Retinal pigment epithelial cell (primary cell): ENCODE results near the gene MNS1.
"Not testable (repeated sequence)": the region's sequence is repeated elsewhere in the genome, so short reads cannot be mapped to it uniquely, and the experiment has no call there.

Experiments
- DNase-seq: peaks from one replicate; pipeline ENCODE4 v3.0.0-alpha.2; 2010; ENCODE audit warnings: low read depth
- H3K4me3 ChIP-seq: 2 replicates; pipeline ENCODE4 v1.5.1; 2011; ENCODE audit warnings: mild to moderate bottlenecking, low read length, control low read depth, moderate library complexity
- TF ChIP-seq, protein P1 (sequence below): conservative IDR thresholded peaks from 2 replicates; pipeline ENCODE4 v1.5.1; 2011; ENCODE audit warnings: low read depth, low read length, control low read depth, inconsistent platforms

MNS1 gene

DNA sequence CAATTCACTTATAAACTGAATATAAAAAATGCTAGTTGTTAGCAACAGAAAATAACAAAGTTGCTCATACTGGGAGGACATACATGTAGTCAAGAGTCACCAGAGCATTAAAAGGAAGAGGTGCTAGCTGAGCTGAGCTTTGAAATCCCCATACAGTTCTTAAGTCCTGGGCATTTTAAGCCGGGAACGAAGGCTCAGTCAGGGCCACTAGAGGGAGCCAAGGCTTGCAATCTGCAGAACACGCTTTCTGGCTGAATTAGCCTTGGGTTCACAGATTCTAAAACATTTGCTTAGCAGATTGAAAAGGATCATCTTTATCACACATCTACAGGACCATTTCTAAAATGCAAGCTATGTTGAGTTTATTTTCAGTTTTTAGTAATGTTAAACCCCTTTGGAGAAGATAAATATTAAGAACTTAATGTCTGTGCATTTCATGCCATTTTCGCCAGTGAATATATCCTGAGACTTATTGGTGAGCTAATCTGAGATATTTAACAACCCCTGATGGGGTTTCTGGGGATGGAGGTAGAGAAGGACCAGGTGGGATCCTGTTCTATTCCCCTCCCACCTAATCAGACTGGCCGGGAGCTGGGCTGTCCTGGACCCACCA lies 26.3 kb upstream of the MNS1 start:
- peak; percentile 61 for DNase-seq
- TF ChIP-seq, protein P1, sequence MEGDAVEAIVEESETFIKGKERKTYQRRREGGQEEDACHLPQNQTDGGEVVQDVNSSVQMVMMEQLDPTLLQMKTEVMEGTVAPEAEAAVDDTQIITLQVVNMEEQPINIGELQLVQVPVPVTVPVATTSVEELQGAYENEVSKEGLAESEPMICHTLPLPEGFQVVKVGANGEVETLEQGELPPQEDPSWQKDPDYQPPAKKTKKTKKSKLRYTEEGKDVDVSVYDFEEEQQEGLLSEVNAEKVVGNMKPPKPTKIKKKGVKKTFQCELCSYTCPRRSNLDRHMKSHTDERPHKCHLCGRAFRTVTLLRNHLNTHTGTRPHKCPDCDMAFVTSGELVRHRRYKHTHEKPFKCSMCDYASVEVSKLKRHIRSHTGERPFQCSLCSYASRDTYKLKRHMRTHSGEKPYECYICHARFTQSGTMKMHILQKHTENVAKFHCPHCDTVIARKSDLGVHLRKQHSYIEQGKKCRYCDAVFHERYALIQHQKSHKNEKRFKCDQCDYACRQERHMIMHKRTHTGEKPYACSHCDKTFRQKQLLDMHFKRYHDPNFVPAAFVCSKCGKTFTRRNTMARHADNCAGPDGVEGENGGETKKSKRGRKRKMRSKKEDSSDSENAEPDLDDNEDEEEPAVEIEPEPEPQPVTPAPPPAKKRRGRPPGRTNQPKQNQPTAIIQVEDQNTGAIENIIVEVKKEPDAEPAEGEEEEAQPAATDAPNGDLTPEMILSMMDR, result peak; percentile 97
- no peak overlapping the region for H3K4me3 ChIP-seq

DNA sequence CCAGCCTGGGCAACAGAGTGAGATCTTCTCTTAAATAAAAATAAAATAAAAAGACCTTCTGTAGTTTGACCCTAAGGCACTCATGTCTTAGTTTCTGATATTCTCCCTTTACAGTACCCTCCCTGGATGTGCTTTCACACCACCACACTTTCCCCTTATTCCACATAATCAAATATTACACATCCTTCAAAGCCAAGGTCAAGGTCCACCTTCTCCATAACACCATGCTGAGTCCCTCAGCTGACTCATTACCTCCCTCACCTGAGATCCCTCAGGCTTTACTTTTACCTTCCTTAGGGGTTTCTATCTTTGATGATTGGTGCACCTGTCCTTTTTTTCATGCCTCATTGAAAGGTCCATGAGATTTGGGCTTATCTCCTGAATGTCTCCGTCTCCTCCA lies 25.5 kb upstream of the MNS1 start:
- TF ChIP-seq, protein P1, result no peak
- no peak overlapping the region for H3K4me3 ChIP-seq
- DNase-seq, result no peak

DNA sequence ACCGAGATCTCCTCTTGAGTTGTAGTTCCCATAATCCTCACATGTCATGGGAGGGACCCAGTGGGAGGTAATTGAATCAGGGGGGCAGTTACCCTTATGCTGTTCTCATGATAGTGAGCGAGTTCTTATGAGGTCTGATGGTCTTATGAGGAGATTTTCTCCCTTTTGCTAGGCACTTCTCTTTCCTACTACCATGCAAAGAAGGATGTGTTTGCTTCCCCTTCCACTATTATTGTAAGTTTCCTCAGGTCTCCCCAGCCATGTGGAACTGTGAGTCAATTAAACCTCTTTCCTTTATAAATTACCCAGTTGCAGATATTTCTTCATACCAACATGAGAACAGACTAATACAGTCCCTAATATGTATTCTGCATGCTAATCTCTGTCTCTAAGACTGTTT lies 21.3 kb upstream of the MNS1 start:
- H3K4me3 ChIP-seq, DNase-seq: not testable (repeated sequence)

DNA sequence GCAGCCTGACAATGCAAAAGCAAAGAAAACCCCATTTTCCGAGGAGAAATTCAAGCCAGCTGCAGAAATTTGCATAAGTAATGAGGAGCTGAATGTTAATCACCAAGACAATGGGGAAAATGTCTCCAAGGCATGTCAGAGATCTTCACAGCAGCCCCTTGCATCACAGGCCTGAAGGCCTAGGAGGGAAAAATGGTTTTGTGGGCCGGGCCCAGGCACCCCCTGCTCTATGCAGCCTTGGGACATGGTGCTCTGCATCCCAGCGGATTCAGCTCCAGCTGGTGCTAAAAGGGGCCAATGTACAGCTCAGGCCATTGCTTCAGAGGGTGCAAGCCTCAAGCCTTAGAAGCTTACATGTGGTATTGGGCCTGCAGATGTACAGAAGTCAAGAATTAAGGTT lies 20.5 kb upstream of the MNS1 start:
- not testable (repeated sequence) for DNase-seq, H3K4me3 ChIP-seq

DNA sequence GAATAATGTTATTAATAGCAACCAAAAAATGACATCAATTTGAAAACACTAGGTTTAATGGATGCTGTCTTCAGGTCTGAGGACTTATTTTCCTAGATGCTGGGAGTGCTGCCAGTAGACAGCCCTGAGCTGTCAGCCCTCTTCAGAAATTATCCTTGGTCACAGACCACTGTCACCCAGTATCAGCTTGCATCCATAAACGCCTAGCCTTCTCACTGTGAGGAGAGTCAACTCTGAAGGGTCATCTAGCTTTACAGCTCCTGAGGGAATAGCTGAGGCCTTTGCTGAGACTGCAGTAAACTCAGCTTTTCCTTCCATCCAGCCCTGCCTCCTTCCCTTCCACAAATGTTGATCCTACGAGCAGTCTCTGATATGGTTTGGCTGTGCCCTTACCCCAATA lies 19.4 kb upstream of the MNS1 start:
- no peak overlapping the region for H3K4me3 ChIP-seq
- TF ChIP-seq, protein P1, result no peak
- DNase-seq, result no peak

DNA sequence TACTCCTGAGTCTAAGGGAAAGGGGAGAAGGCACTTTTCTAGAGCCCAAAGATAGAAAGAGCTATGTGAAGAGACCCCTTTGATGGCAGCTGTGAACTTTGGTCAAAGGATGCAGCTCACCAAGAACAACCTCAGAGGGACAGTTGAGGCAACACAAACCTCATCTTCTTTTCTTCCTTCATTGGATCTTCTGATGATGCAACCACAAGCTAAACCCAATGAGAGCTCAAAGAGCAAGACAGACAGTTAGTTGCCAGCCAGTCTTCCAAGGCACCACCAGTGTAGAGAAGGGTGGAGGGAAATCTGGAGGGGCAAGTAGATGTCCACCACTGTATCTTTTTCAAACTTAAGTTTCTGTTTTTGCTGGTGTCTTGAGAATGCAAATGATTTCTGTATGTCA lies 10.4 kb upstream of the MNS1 start:
- TF ChIP-seq, protein P1, result no peak
- DNase-seq, result no peak

DNA sequence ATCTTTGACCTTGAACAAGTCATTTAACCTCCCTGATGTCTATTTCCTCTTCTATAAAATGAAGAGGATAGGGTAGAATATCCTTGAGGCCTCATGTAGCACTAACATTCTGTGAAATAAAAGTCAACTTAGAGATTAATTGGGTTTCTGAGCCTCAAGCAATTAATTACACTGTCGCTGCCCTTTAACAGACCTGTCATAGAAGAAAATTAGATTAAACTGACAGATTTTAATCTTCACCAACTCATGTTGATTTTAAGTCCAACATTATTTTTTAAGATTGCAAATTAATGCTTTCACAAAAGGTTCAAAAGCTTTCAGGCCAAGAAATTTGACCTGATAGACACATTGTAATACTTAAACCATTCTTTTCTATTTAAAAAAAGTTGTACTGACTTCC lies 8.1 kb upstream of the MNS1 start:
- H3K4me3 ChIP-seq, result no peak overlapping the region
- TF ChIP-seq, protein P1, result no peak
- no peak for DNase-seq

More for the DNA sequence above, 10.4 kb upstream of the MNS1 start:
- no peak overlapping the region for H3K4me3 ChIP-seq

DNA sequence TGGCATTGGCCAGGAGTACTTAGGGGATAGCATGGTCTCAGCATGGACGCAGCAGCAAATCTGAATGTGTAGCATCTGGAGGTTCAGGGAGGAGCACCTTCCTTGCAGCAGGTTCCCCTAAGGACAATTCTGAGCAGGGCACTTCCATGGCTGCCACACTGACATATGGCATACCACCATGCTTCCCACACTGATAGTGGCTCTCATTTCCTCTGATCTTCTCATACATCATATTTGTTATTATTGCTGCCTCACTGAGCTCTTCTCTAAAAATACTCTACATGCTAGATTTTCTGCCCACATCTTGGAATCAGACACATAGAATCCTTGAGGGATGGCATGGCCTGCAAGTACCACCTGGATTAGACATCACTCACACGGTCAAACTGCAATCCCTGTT lies 7.3 kb upstream of the MNS1 start:
- DNase-seq, result no peak
- TF ChIP-seq, protein P1, result no peak
- no peak overlapping the region for H3K4me3 ChIP-seq
